OCI-LY1 (cell line): ENCODE results near the gene DDC.

ENCODE experiments used
- CTCF ChIP-seq: fragments of 200-600 bp; sonication (generic), shearing (Covaris generic); IDR thresholded peaks from 2 replicates; pipeline ENCODE4 v1.5.1; 2017; ENCODE audit warnings: mild to moderate bottlenecking, antibody characterized with exemption, low read length, moderate library complexity, mixed read lengths
- EZH2 ChIP-seq: fragments of 200-600 bp; sonication (generic), shearing (Covaris generic); IDR thresholded peaks from 2 replicates; pipeline ENCODE4 v1.8.0; 2017; ENCODE audit warnings: borderline replicate concordance, mixed run types, mild to moderate bottlenecking, antibody characterized with exemption, low read length, moderate library complexity, mixed read lengths

GRCh38 chr7:50558294-50559053 lies 6.7 kb downstream of the DDC start:
- TF ChIP-seq CTCF: no peak
- TF ChIP-seq EZH2: no peak
